Effector memory CD4-positive, alpha-beta T cell (primary cell): Measurements from ENCODE around the gene CAPN14.

ENCODE experiments used
- DNase-seq, 3 donors: peaks; one replicate each; pipeline ENCODE4 v3.0.0-alpha.2; 2020
- H3K27ac ChIP-seq: 2 replicates; pipeline ENCODE4 v1.7.0; 2013; ENCODE audit warnings: mild to moderate bottlenecking, low read length, moderate library complexity; ENCODE audit not compliant: insufficient read depth, poor library complexity, severe bottlenecking
- H3K27me3 ChIP-seq: replicated peaks from 2 replicates; pipeline ENCODE4 v1.7.0; 2013; ENCODE audit warnings: mild to moderate bottlenecking, low read length; ENCODE audit not compliant: insufficient read depth, control insufficient read depth, poor library complexity, severe bottlenecking
- H3K36me3 ChIP-seq: 2 replicates; pipeline ENCODE4 v1.7.0; 2013; ENCODE audit warnings: mild to moderate bottlenecking, low read length, moderate library complexity; ENCODE audit not compliant: control insufficient read depth, insufficient read depth
- H3K4me1 ChIP-seq: 2 replicates; pipeline ENCODE4 v1.7.0; 2013; ENCODE audit warnings: low read length, mild to moderate bottlenecking; ENCODE audit not compliant: control insufficient read depth, insufficient read depth, poor library complexity, severe bottlenecking
- H3K4me3 ChIP-seq: 2 replicates; pipeline ENCODE4 v1.7.0; 2013; ENCODE audit warnings: low read length, low read depth, mild to moderate bottlenecking; ENCODE audit not compliant: insufficient read depth, poor library complexity, severe bottlenecking
- H3K9me3 ChIP-seq: 2 replicates; pipeline ENCODE4 v1.7.0; 2013; ENCODE audit warnings: mild to moderate bottlenecking, low read length, moderate library complexity; ENCODE audit not compliant: control insufficient read depth

Gene CAPN14

DNA sequence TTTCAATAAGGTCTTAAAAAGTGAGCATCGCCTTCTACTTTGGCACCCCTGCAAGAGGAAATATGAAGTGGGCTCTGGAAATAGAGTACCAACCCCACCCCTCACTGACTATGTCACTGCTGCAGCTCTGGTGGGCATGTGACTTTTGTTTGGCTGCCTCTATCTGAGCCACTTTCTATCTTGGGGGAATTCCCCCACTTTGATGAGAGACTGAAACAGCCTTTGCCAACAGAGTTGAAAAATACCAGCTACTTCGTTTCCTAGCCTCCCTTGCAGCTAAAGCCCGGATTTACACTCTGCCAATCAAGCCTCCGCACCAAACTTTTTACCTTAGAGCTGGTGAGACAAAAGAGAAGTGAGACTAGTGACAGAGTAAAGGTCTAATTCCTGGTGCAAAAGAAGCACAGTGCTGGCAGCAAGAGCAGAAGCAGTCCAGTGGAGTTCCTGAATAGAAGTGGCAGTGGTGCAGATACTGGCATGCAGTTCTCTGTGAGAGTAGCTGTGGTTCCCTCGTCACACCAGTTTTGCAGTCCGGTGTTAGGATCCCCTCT lies 67.1 kb downstream of the CAPN14 start:
- Histone ChIP-seq H3K4me3 (no peak overlapping the region), H3K4me1 (no peaks in the 10 kb centered on the region), H3K27ac (no peak overlapping the region), H3K27me3 (no peaks in the 10 kb centered on the region), H3K36me3 (no peaks in the 10 kb centered on the region), H3K9me3 (no peaks in the 10 kb centered on the region)
- no peak for DNase-seq

DNA sequence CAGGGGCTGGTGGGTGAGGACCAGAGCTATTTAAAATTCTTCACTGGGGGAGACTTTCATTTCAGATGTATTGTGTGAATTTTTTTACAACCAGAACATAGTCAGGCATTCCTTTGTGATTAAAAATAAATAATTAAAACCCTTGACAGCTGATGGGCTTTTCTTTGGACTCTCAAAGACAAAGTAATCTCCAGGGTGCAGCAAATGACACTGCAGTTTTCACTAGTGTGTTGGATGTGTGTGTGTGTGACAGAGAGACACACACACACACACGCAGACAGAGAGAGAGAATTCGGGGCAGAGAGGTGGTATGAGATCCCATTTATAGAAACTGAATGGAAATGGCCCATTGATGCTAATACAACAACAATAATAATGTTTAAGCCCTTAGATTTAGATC lies 68.8 kb downstream of the CAPN14 start:
- DNase-seq, result no peak
- no peaks in the 10 kb centered on the region for H3K9me3 ChIP-seq

DNA sequence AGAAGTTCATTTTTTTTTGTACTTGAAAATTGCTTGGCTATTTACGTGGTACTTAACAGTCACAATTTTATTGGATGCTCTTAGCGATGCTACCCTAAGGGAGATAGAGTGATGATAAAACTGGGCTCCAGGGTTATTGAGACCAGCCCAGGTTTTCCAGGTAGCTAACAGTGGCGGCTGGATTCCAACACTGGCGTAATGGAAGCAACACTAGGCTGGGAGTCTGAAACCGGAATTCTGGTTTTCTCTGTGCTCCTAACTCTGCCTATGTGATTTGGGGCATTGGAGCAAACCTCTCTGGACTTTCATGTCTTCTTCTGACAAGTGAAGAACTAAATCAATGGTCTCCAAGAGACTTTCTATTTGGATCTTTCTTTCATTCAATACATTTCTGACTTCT lies 69.7 kb downstream of the CAPN14 start:
- no peaks in the 10 kb centered on the region for H3K36me3 ChIP-seq
- no peaks in the 10 kb centered on the region for H3K27me3 ChIP-seq
- no peak overlapping the region for H3K4me3 ChIP-seq
- no peaks in the 10 kb centered on the region for H3K9me3 ChIP-seq
- no peaks in the 10 kb centered on the region for H3K4me1 ChIP-seq
- H3K27ac ChIP-seq, result no peak overlapping the region
- DNase-seq, result no peak

More for the DNA sequence above, 68.8 kb downstream of the CAPN14 start:
- Histone ChIP-seq H3K27me3 (no peaks in the 10 kb centered on the region), H3K4me3 (no peak overlapping the region), H3K36me3 (no peaks in the 10 kb centered on the region), H3K27ac (no peak overlapping the region), H3K4me1 (no peaks in the 10 kb centered on the region)

DNA sequence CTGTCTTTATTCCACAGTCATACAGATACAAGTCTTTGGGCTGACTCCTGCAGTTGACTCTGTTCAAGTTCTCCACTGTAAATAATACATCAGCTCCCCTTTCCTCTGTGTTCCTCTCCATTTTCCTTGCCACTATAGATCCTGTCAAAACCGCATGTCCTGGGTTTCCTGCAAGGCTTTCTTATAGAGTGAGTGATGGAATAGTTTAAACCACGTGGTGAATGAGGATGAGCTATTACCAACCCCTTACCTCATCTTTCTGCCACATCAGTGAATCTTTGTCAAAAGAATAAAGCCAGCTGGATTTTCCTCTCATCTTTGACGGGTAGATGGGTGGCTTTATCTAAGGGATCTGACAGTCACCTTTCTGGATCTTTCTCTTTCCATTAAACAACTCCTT lies 75.2 kb downstream of the CAPN14 start:
- H3K9me3 ChIP-seq, result no peaks in the 10 kb centered on the region
- DNase-seq, result no peak
- H3K4me3 ChIP-seq, result no peak overlapping the region
- peaks cover 10% of the 10 kb centered on the region for H3K4me1 ChIP-seq
- H3K36me3 ChIP-seq, result no peaks in the 10 kb centered on the region
- H3K27me3 ChIP-seq, result peaks cover 11% of the 10 kb centered on the region
- no peak overlapping the region for H3K27ac ChIP-seq

- H3K4me1 ChIP-seq, result peaks cover 11% of the 10 kb centered on the region
- H3K9me3 ChIP-seq, result no peaks in the 10 kb centered on the region
- H3K4me3 ChIP-seq, result no peak overlapping the region
- DNase-seq, result no peak
- H3K36me3 ChIP-seq, result no peaks in the 10 kb centered on the region
- no peak overlapping the region for H3K27ac ChIP-seq
- H3K27me3 ChIP-seq, result peaks cover 16% of the 10 kb centered on the region
Observed at GRCh38 chr2:31141443-31142085, 75.8 kb downstream of the CAPN14 start.

DNA sequence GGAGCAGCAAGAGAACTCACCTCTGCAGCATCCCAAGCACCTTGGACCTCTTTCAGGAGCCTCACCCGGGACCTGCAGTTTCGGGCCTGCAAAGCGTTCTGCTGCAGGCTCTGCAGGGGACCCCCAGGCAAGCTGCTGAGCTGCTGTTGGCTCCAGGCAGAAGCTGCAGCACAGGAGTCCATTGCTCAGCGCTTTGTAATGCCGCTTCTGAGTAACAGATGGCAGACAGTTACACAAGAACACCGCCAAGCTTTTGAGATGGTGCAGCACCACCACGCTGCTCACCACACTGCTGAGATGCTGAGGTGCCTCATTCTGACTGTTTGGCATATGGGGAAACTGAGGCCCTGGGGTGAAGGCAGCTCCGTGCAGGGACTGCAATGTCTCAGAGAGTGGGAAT lies 77.2 kb downstream of the CAPN14 start:
- no peak for DNase-seq
- Histone ChIP-seq H3K36me3 (no peaks in the 10 kb centered on the region), H3K4me3 (no peak overlapping the region), H3K27ac (no peak overlapping the region), H3K9me3 (no peaks in the 10 kb centered on the region), H3K27me3 (peaks cover 24% of the 10 kb centered on the region), H3K4me1 (peaks cover 11% of the 10 kb centered on the region)

GRCh38 chr2:31139671-31140070 lies 77.6 kb downstream of the CAPN14 start:
- H3K36me3 ChIP-seq, result no peaks in the 10 kb centered on the region
- H3K9me3 ChIP-seq, result no peaks in the 10 kb centered on the region
- H3K27me3 ChIP-seq, result peaks cover 24% of the 10 kb centered on the region
- H3K4me3 ChIP-seq, result no peak overlapping the region
- H3K27ac ChIP-seq, result no peak overlapping the region
- peaks cover 11% of the 10 kb centered on the region for H3K4me1 ChIP-seq
- DNase-seq, result no peak

DNA sequence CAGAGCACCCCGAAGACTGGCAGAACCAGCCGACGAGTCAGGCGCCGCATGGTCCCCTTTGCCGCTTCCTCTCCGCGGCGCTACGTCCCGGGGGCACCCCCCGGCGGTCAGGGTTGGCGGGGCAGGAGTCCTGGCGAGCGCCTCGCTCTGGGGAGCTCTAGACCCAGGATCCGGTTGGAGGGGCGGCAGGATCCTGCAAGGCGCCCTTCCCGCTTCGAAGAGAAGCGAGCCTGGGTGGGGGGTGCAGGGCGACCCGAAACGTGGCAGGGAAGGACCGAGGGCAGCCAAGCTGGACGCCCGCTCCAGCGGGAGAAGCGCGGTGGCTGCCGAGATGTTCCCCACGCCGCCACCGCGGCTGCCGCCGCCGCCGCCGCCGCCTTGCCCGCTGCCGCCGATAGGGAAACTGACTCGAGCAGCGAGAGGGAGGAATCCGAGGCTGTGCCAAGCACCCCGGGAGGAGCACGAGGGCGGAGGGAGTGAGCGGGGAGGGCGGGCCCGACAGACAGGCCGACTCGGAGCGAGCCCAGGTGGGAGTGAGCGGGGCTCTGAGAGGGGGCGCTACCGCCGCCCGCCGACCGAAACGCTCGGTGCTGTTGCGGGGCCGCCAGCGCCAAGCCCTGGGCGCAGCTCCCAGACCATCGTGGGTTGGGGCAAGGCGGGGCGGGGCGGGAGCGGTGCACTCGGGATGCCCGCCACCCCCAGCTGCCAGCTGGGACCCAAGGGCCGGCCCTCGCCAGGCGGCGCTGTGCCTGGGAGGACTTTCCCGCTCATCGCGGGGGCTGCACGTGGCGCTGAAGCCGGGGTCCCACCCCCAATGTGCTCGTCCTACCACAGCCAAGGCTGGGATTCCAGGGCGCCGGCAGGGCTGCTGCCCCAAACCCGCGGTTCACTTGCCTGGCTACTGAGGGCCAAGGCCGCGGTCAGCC lies 79.0 kb downstream of the CAPN14 start, which contains the start of gene GALNT14:
Gene GALNT14 (minus strand): TSS at position 404 of the 926 bp plus-strand sequence. CDS start 354 bp downstream, at position 50.
- no peak for DNase-seq
- Histone ChIP-seq H3K27me3 (peaks cover 24% of the 10 kb centered on the region), H3K4me3 (peak within 1 kb of the TSS; percentile 39), H3K4me1 (peaks cover 11% of the 10 kb centered on the region), H3K27ac (no peak within 1 kb of the TSS), H3K36me3 (no peaks in the 10 kb centered on the region), H3K9me3 (no peaks in the 10 kb centered on the region)

DNA sequence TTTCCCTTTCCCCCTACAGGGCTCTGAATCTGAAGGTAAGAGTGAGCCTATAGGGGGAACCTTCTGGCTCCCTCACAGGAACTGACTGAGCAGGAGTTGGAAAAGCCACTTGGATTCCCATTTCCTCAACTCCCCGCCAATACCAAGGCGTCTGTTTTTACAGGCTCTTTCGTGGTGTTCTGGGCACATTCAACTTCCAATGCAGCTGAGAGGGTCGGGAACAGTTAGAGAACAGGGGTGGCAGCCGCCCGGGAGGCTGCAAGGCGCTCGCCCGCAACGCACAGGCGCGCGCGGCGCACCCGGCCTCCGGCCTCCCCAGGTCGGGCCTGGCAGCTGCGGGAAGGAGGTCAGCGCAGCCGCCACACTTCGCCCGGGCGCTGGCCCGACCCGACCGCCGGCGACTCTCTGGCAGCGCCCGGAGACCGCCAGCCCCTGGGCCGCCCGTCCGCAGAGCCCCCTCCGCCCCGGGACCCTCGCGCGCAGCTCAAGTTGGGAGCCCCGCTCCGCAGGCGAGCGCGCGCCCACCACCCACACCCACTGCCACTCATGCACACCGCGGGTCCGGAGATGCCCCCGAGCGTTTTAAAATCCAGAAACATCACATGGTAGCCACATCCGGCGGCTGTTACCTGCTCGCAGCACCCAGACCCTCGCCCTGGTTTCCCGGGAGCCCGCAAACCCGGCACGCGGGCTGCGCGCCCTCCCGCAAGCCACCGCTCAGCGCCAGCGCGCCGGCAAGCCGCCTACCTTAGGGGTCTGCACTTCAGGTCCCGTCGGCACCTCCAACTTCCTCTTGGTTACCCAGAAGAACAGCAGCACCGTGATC lies 79.9 kb downstream of the CAPN14 start:
- Histone ChIP-seq H3K9me3 (no peaks in the 10 kb centered on the region), H3K27ac (no peak overlapping the region), H3K4me1 (peaks cover 11% of the 10 kb centered on the region), H3K36me3 (no peaks in the 10 kb centered on the region), H3K4me3 (peak overlapping the region; percentile 39), H3K27me3 (peaks cover 26% of the 10 kb centered on the region)
- no peak for DNase-seq
